HG03460 (cell line): ENCODE measurements around the gene XPNPEP1.
A peak's percentile ranks its signal among the peaks of the same experiment; 100 is the strongest.

Experiments used
- ATAC-seq: cut with Tn5 transposase; IDR thresholded peaks from one replicate; pipeline ENCODE4 v1.9.1; 2021; ENCODE audit not compliant: unreplicated experiment

The XPNPEP1 gene

GRCh38 chr10:109866995-109867635 is 56.2 kb downstream of the XPNPEP1 start:
- ATAC-seq, result no peak

GRCh38 chr10:109866168-109866994 is 56.9 kb downstream of the XPNPEP1 start:
- no peak for ATAC-seq

GRCh38 chr10:109863775-109864174 is 59.5 kb downstream of the XPNPEP1 start:
- no peak for ATAC-seq

GRCh38 chr10:109862738-109863137 is 60.6 kb downstream of the XPNPEP1 start:
- ATAC-seq, result no peak

- ATAC-seq, result no peak
Observed at GRCh38 chr10:109862041-109862440, 61.3 kb downstream of the XPNPEP1 start.

GRCh38 chr10:109861081-109861480 is 62.2 kb downstream of the XPNPEP1 start:
- no peak for ATAC-seq

GRCh38 chr10:109859221-109859620 is 64.1 kb downstream of the XPNPEP1 start:
- ATAC-seq, result no peak

- ATAC-seq, result no peak
Observed at GRCh38 chr10:109855746-109856145, 67.6 kb downstream of the XPNPEP1 start.

GRCh38 chr10:109853921-109854320 is 69.4 kb downstream of the XPNPEP1 start:
- ATAC-seq, result no peak

GRCh38 chr10:109852475-109853037 is 70.8 kb downstream of the XPNPEP1 start:
- peak; percentile 96 for ATAC-seq

- ATAC-seq, result peak; percentile 9
Observed at GRCh38 chr10:109851616-109852474, 71.5 kb downstream of the XPNPEP1 start.

GRCh38 chr10:109846832-109847231 is 76.5 kb downstream of the XPNPEP1 start:
- ATAC-seq, result no peak

GRCh38 chr10:109845308-109845707 is 78.0 kb downstream of the XPNPEP1 start:
- ATAC-seq, result no peak

- no peak for ATAC-seq
Observed at GRCh38 chr10:109838592-109839244, 84.6 kb downstream of the XPNPEP1 start.

- no peak for ATAC-seq
Observed at GRCh38 chr10:109837384-109837783, 85.9 kb downstream of the XPNPEP1 start.

- no peak for ATAC-seq
Observed at GRCh38 chr10:109835257-109835656, 88.1 kb downstream of the XPNPEP1 start.

- no peak for ATAC-seq
Observed at GRCh38 chr10:109831846-109832245, 91.5 kb downstream of the XPNPEP1 start.

GRCh38 chr10:109824206-109824605 is 99.1 kb downstream of the XPNPEP1 start:
- no peak for ATAC-seq

- no peak for ATAC-seq
Observed at GRCh38 chr10:109823196-109823595, 100.1 kb downstream of the XPNPEP1 start.

- no peak for ATAC-seq
Observed at GRCh38 chr10:109821672-109822071, 101.6 kb downstream of the XPNPEP1 start.
